Measurements from ENCODE around the gene ATP6V0D1. TPM values are rescaled to one million over a fixed set of nuclear protein-coding genes. Genes with fewer than 3 reads are reported as not detected.

ATP6V0D1 gene
- polyA plus RNA-seq, 1 donor from 2014 or later, result 188 TPM

- no peak overlapping the region for H3K9ac ChIP-seq (ENCODE audit: low read length)
- no peak overlapping the region for H3K4me3 ChIP-seq (ENCODE audit: low read length)
Measured at GRCh38 chr16:67519242-67519641, 38.3 kb upstream of the ATP6V0D1 start.

DNA sequence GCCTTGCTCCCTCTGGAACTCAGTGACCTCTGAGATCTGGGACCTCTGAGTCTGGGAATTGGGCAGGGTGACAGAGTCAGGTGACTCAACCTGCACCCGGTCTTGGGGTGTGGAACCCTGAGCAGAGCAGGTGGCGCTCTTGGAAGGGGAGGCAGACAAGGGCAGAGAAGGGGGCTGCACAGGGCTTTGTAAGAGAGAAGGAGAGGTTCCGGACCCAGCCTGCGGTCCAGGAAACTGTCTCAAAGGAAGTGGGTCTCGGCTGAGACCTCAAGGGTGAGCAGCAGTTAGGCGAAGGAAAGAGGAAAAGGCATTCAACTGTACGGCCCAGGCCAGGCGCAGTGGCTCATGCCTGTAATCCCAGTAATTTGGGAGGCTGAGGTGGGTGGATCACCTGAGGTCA is 37.7 kb upstream of the ATP6V0D1 start:
- no peak overlapping the region for H3K9ac ChIP-seq (ENCODE audit: low read length)
- H3K27ac ChIP-seq (ENCODE audit: low read length), result no peak overlapping the region
- H3K4me3 ChIP-seq (ENCODE audit: low read length), result no peak overlapping the region

More at GRCh38 chr16:67519242-67519641, 38.3 kb upstream of the ATP6V0D1 start:
- H3K36me3 ChIP-seq (ENCODE audit: insufficient read depth, low read length), result no peaks in the 10 kb centered on the region
- H2AFZ ChIP-seq (ENCODE audit: low read depth, low read length), result no peak overlapping the region
- H3K9me2 ChIP-seq (ENCODE audit: insufficient read depth, low read length), result no peaks in the 10 kb centered on the region
- no peak overlapping the region for H3K27ac ChIP-seq (ENCODE audit: low read length)
- no peaks in the 10 kb centered on the region for H3K9me3 ChIP-seq (ENCODE audit: low read length)
- no peaks in the 10 kb centered on the region for H3F3A ChIP-seq (ENCODE audit: insufficient read depth, low read length, poor library complexity, severe bottlenecking)
- TF ChIP-seq CTCF (IDR thresholded peaks at IDR 0.05; ENCODE audit: poor library complexity, severe bottlenecking) (no peak), RAD21 (conservative IDR thresholded peaks at IDR 0.05) (no peak), SMC3 (conservative IDR thresholded peaks at IDR 0.05; ENCODE audit: poor library complexity) (no peak), EZH2 (IDR thresholded peaks at IDR 0.05; ENCODE audit: borderline replicate concordance, insufficient read depth, low read length, poor library complexity, severe bottlenecking) (no peak), EP300 (conservative IDR thresholded peaks at IDR 0.05; ENCODE audit: poor library complexity, severe bottlenecking) (no peak), TAF1 (IDR thresholded peaks at IDR 0.05; ENCODE audit: low read depth) (no peak), POLR2AphosphoS5 (IDR thresholded peaks at IDR 0.05) (no peak), MXI1 (conservative IDR thresholded peaks at IDR 0.05; ENCODE audit: poor library complexity, severe bottlenecking) (no peak)
- TF ChIP-seq, protein P1, sequence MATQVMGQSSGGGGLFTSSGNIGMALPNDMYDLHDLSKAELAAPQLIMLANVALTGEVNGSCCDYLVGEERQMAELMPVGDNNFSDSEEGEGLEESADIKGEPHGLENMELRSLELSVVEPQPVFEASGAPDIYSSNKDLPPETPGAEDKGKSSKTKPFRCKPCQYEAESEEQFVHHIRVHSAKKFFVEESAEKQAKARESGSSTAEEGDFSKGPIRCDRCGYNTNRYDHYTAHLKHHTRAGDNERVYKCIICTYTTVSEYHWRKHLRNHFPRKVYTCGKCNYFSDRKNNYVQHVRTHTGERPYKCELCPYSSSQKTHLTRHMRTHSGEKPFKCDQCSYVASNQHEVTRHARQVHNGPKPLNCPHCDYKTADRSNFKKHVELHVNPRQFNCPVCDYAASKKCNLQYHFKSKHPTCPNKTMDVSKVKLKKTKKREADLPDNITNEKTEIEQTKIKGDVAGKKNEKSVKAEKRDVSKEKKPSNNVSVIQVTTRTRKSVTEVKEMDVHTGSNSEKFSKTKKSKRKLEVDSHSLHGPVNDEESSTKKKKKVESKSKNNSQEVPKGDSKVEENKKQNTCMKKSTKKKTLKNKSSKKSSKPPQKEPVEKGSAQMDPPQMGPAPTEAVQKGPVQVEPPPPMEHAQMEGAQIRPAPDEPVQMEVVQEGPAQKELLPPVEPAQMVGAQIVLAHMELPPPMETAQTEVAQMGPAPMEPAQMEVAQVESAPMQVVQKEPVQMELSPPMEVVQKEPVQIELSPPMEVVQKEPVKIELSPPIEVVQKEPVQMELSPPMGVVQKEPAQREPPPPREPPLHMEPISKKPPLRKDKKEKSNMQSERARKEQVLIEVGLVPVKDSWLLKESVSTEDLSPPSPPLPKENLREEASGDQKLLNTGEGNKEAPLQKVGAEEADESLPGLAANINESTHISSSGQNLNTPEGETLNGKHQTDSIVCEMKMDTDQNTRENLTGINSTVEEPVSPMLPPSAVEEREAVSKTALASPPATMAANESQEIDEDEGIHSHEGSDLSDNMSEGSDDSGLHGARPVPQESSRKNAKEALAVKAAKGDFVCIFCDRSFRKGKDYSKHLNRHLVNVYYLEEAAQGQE (IDR thresholded peaks at IDR 0.05; ENCODE audit: borderline replicate concordance), result no peak
- H4K20me1 ChIP-seq (ENCODE audit: insufficient read depth), result no peaks in the 10 kb centered on the region
- H3K79me2 ChIP-seq (replicated peaks; ENCODE audit: insufficient read depth, low read length), result no peaks in the 10 kb centered on the region
- H3K27me3 ChIP-seq (ENCODE audit: insufficient read depth, low read depth, low read length), result no peaks in the 10 kb centered on the region
- no peak overlapping the region for H3K4me2 ChIP-seq (ENCODE audit: low read length)

More for the DNA sequence above, 37.7 kb upstream of the ATP6V0D1 start:
- no peaks in the 10 kb centered on the region for H3K36me3 ChIP-seq (ENCODE audit: insufficient read depth, low read length)
- TF ChIP-seq POLR2AphosphoS5 (IDR thresholded peaks at IDR 0.05), result no peak
- TF ChIP-seq SMC3 (conservative IDR thresholded peaks at IDR 0.05; ENCODE audit: poor library complexity), result no peak
- no peak for TF ChIP-seq RAD21 (conservative IDR thresholded peaks at IDR 0.05)
- no peak for TF ChIP-seq EP300 (conservative IDR thresholded peaks at IDR 0.05; ENCODE audit: poor library complexity, severe bottlenecking)
- TF ChIP-seq EZH2 (IDR thresholded peaks at IDR 0.05; ENCODE audit: borderline replicate concordance, insufficient read depth, low read length, poor library complexity, severe bottlenecking), result no peak
- no peak for TF ChIP-seq CTCF (IDR thresholded peaks at IDR 0.05; ENCODE audit: poor library complexity, severe bottlenecking)
- TF ChIP-seq TAF1 (IDR thresholded peaks at IDR 0.05; ENCODE audit: low read depth), result no peak
- TF ChIP-seq, protein P1 (IDR thresholded peaks at IDR 0.05; ENCODE audit: borderline replicate concordance), result no peak
- no peak for TF ChIP-seq MXI1 (conservative IDR thresholded peaks at IDR 0.05; ENCODE audit: poor library complexity, severe bottlenecking)
- H4K20me1 ChIP-seq (ENCODE audit: insufficient read depth), result no peaks in the 10 kb centered on the region
- no peaks in the 10 kb centered on the region for H3K9me3 ChIP-seq (ENCODE audit: low read length)
- H3K9me2 ChIP-seq (ENCODE audit: insufficient read depth, low read length), result no peaks in the 10 kb centered on the region
- no peaks in the 10 kb centered on the region for H3F3A ChIP-seq (ENCODE audit: insufficient read depth, low read length, poor library complexity, severe bottlenecking)
- no peak overlapping the region for H2AFZ ChIP-seq (ENCODE audit: low read depth, low read length)
- H3K79me2 ChIP-seq (replicated peaks; ENCODE audit: insufficient read depth, low read length), result no peaks in the 10 kb centered on the region
- H3K27me3 ChIP-seq (ENCODE audit: insufficient read depth, low read depth, low read length), result no peaks in the 10 kb centered on the region
- no peak overlapping the region for H3K4me2 ChIP-seq (ENCODE audit: low read length)
